Stimulated activated CD4-positive, alpha-beta T cell treated with anti-CD3 and anti-CD28 coated beads, TNF-alpha, amount 100 ng/mL, for 24 hours (primary cell): ENCODE results near the gene KRT7.

ENCODE experiments used
- DNase-seq, 3 experiments: peaks; one replicate each; pipeline ENCODE4 v3.0.0-alpha.2; 2020; ENCODE audit warnings: low read depth in 3 of 3

Gene KRT7

DNA sequence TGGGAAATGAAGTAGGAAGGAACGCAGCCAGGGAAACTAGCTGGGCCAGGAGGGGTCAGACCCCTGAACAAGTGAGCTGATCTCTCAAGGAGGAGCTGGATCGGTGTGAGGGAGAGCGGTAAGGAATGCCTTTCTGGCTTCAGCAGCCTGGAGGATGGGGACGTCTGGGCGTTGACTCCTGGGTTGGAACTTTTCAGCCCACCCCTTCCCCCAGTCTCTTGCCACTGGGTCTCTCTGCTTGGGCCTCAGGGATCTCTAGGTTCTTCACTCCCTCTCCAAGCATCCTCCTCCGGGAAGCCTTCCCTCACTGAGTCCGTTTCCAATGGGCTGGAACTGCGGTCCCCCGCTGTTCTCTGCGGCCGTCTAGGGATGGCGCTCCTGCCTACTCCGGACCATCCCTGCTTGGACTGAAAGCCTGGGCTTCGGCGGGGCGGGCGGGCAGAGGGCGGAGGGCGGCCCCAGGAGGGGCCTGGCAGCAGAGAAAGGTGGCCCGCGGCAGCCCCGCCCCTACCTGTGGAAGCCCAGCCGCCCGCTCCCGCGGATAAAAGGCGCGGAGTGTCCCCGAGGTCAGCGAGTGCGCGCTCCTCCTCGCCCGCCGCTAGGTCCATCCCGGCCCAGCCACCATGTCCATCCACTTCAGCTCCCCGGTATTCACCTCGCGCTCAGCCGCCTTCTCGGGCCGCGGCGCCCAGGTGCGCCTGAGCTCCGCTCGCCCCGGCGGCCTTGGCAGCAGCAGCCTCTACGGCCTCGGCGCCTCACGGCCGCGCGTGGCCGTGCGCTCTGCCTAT lies at the start of gene KRT7:
TSS of gene KRT7 (plus strand) at position 570 of the 788 bp plus-strand sequence. CDS start at position 624, 54 bp downstream.
- no peak for DNase-seq

DNA sequence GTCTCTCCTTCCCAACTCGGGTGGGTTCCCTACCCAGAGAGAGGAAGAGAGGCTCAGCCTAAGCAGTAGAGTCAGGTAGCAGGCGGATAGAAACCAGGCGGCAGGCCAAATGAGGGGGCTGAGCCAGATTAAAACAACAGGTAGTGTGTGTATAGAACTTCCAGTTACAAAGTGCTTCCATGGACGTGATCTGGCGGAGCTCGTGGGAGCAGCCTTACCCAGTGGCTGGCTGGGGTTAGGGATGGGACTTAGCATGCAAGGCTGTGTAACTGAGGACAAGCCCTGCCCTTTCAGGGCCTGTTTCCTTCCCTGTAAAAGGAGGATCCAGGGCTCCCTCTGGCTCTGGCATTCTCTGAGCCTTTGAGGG lies 49.5 kb upstream of the KRT7 start:
- DNase-seq, result no peak

DNA sequence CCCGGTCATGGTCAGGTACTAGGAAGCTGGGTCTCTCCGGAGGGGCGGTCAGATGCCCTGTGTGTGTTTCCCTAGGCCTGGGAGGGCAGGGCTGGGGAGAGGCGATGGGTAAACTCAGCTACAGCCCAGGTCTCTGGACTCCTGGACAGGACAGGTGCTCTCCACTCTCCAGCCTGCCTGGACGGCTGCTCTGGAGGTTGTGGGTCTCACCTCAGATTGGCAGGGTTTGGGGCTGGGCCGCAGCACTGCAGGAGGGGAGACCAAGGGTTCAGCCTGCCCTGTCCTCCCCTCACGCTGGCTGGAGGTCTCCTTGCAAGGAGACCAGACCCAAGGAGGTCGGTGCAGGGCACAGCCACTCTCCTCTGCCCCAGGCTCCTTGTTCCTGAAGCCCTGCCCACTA lies 49.1 kb upstream of the KRT7 start:
- no peak for DNase-seq

DNA sequence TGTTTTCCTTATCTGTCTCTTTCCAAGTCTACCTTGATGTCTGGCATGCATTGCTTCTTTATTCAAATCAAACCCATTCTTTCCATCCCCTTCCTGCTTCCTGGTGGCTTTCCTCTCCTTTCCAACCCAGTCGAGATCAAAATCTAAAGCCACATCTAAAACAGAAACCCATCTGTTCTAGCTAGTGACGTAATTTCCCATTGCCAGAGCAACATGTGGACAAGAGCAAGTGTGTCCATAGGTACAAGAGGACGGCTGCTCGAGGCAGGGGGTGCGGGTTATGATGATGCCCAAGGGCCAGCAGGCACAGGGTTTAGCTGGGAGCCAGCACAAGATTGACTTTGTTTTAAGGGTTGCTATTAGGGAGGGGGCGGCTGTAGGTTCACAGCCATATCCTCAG lies 48.2 kb upstream of the KRT7 start:
- no peak for DNase-seq

DNA sequence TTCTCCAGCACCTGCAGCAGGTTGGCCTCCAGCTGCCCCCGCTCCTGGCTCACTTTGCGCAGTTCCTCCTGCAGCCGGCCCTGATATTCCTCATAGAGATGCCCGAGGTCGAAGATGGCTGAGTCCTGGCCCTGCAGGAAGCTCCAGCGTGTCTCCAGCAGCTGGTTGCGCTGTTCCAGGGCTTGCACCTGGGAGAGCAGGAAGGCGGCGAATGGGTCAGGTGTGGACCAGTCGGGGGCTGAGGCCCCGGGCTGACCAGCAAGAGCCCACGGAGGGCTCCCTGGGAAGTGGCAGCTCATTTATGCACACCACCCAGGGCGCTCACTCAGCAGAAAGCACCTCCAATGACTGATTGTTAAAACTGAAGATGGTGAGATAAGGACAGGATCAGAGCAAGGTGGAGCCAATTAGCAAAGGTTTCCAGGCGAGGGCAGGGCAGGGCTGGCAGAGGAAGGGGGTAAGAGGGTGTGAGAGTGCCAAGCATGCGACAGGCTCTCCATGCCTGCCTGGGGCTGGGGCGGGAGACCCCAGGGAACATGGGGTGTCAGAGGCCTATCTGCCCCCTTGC lies 47.6 kb upstream of the KRT7 start:
- no peak for DNase-seq

DNA sequence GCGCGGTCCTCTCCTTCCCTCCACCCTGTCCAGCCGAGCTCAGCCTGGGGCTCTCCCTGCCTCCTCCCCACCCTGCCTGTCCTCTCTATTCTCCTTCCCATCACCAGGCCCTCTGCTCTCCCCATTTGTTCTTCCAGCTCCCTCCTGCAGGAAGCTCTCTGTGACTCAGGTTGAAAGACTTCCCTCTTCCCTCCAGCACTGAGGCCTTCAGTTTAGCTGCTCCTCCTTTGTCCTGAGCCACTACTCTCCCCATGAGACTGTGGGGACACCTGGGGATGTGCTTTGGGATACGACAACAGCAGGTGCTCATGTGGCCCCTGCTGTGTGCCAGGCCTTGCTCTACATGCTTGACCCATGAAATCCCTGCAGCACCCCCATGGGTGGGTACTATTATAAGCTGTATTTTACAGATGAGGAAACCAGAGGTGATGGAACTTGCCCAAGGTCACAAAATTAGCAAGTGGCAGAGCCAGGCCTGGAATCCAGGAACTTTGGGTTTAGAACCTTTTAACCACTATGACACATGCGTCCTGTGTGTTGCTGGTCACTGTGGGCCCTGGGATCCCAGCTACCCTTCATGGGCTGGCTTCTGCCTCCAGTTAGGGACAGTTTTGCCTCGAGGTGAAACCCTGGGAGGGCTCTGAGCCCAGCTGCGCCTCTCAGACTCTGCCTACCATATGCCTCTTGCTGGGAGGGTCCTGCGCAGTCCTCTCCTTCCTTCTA lies 46.8 kb upstream of the KRT7 start:
- DNase-seq, result no peak

DNA sequence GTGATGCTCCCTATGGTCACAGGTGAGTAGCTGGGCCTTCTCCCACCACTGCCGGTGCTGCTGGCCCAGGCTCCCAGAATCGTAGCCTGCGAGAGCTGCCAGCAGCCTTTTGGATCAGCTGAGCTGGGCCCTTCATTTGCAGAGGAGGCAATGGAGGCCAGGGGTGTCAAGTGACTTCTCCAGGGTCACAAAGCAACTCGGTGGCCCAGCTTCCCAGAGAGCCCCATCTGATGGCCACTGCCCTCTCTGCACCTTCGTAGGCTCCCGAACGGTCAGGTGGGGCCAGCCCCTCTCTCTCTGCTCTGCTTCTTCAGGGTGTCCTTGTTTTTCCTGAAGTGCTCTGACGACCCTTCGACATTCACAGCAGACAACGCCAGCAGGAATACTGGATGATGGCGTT lies 45.8 kb upstream of the KRT7 start:
- no peak for DNase-seq

DNA sequence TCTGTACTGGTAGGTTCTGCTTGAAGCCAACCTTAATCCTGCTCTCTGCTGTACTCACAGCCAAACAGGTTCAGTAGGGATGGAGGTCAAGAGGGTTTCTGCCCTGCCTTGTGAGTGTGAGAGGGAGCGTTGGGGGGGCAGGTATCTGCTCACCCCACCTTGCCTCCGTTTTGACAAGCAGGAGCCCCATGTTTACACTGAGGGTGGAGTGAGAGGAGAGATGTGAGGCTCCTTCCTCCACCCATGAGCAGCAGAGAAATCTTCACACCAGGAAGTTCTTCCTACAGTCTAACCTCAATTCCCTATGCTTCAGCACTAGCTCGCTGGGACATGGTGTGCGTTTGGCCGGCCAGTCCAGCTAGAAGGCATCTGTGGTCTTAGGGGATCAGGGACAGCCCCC lies 45.4 kb upstream of the KRT7 start:
- DNase-seq, result no peak

DNA sequence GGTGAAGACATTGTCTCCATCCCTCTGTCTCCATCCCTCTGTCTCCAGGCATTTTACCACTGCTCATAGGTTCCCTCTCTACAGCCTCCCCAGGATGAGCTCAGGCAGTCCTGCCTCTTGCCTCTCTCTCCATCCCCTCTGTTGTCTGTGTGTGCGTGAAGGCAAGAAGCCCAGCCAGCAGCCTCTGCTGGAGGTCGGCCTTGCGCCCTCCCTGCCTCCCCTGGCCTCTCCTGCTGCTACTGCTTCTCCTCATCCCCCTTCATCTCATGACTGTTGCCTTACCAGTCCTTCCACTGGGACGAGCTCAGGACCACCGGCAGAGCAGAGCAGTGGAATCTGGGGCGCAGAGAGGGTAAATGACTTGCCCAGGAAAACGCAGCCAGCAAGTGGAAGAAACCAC lies 44.4 kb upstream of the KRT7 start:
- no peak for DNase-seq

DNA sequence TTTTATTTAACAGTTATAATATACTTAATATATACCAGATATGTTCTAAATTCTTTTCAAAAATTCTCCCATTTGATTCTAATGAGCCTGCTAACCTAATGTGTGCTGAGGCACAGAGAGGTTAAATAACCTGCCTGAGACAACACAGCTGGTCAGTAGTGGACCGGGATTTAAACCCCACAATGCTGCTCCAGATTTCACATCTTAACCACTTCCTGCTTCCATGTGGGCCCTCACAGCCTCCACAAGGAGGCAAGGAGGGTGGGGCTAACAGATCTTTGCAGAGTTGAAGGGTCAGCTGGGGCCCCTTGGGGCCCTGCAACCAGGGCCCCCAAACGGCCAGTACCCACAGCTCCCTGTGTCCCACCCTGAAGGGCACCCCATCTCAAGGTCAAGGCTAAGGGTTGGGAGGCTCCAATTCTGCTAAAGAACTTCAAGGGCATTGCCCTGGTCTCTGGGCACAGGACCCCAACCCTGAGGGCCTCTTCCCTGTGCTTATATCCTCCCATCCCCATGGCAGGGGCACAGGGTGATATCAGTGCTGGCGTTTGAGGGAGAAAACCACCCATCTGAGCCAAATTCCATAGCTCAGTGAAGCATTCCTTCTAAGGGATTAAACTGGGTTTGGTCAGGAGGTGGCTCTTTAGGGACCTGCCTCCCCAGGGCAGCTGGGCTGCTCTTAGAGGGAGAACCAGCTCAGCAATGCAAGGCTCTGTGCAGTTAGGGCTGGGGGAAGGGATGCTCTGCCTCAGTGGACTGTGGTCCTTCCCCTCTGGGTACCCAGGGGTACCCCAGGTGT lies 43.5 kb upstream of the KRT7 start:
- DNase-seq, result no peak

DNA sequence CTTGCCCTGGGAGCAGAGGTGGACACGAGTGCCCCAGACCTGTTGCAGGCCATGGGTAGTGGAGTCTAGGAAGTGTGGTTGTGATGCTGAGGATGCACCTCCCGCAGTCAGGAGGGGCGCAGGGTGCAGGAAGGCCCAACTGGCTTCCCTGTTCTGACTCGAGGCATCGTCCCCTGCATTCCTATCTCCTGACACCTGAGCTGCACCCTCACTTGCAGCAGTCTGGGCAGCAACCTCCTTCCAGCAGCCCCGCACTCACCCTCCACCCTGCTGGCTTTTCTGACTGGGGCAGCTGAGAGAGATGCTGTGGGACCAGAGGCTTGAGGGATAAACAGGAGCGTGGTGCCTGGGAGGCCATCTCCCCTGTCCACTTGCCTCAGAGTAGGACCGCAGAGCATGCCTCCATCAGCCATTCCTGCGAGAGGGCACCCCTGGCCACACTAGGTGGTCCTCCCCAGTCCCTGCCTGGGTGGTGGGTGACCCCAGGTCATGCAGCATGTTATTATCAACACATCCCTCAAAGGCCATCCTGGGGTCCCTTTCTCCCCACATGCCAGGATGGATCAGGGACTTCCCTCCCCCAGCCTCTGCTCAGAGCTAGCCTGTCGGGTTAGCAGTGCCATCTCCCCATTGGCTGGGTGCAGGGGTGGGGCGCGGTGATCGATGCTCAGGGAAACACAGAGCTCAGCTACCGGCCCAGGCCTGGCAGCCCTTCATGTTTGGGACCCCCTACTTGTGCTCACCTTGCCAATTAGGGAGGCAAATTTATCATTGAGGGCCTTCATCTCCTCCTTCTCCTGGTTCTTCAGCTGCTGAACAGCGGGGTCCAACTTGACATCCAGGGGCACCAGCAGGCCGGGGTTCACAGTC lies 41.9 kb upstream of the KRT7 start:
- no peak for DNase-seq

DNA sequence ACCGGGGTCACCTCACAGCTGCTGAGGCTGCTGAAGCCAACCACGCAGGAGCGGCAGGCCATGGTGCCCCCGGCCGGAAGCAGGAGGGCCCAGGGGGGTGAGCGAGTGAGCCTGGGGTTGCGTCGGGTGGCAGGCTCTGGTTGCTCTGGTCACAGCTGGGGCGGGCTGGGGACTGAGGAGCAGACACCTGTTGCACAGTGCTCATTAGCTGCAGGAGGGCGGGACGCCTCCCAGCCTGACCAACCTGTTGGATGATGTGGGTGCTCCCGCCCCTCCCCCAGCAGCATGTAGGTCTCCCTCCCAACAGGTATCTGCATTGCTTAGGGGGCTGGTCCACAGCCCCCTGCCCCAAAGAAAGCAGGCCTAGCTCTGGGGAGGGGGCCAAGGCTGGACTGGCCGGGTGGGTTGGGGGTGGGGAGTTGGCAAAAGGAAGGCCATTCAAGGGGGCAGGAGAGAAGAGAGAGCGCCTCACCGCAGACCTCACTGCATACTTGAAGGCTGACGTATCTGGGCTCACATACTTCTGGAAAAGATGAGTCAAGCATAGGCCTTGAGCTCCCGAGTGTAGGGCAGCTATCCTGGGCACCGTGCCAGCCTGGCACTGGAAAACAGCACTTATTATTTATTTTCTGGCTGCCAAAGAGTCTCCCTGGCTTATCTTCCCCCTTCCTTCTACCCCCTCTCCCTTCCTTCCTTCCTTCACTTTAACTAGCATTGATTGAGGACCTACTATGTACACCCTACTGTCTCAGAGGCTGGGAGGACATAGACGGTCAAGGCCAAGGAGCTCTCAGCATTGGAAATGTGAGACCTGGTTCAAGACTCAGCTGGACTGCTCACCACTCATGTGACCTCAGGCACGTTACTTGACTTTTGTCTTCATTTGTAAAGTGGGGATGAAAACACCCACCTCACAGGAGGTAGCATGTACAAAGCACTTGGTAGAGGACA lies 40.9 kb upstream of the KRT7 start, which contains the start of gene KRT80:
TSS of gene KRT80 (minus strand) at position 174 of the 951 bp plus-strand sequence. CDS start at position 62, 112 bp downstream.
- peak in 1 of 3 experiments; percentile 19 for DNase-seq

DNA sequence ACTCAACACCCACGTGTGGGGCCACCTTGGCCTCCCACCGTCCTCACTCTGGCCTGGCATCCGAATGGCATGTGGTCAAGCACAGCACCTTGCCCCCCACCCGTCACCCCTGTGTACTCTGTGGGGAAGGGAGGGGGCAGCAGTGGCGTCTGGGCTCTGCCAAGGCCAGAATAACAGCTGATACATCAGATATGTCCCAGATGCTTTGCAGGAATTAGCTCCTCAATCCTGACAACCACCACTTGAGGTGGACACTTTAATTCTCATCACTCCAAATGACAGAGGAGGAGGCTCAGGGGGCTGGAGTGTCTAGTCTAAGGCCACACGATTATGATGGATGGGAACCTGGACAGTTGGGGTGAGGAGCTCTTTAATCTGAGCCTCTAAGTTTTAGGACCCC lies 39.5 kb upstream of the KRT7 start:
- no peak for DNase-seq

DNA sequence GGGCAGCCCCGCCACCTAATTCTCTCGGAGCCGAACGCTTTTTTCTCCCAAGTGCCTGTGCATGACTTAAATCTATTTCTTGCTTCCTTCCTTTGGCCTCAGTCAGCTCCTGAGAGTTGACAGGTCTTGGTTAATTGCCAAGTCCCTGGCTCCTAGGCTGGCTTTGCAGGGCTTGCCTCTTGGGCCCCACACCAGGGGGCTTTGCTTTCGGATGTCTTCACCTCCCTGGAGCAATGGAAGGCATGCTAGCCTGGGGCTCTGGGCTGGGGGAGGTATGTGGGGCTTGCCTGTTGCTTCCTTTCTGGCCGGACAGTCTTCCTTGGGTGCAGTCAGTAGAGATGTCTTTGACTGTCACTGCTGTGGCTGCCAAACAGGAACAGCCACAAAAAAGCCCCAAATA lies 39.1 kb upstream of the KRT7 start:
- no peak for DNase-seq

DNA sequence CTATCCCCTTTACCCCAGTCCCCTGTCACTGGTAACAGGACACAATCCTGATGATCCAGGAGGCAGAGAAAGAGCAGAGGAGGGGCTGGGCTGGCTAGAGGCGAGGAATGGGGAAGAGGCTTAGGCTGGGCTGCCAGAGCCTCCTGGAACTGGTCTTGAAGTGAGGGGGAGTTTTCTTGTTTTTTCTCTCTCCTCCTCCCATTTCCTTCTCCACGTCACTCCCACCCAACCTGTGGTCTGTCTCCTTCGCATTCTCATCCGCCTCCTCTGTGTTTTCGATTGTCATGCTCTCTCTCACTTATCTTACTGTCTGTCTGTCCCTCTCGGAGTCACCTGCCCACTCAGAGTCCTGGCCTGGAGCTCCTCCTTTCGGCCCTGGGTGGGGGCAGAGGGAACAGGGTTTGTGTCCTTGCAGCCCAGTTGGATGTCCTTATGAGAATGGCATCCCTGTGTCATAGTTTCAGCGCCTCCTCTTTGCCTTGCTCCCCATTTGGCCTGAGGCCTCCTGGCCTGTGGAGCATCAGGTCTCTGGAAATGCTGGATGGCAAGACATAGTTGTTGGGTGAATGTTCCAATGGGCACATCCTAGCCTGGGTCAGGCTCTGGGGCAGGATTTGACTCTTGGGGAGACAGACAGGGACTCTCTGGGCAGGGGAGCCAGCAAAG lies 37.8 kb upstream of the KRT7 start:
- DNase-seq, result no peak

DNA sequence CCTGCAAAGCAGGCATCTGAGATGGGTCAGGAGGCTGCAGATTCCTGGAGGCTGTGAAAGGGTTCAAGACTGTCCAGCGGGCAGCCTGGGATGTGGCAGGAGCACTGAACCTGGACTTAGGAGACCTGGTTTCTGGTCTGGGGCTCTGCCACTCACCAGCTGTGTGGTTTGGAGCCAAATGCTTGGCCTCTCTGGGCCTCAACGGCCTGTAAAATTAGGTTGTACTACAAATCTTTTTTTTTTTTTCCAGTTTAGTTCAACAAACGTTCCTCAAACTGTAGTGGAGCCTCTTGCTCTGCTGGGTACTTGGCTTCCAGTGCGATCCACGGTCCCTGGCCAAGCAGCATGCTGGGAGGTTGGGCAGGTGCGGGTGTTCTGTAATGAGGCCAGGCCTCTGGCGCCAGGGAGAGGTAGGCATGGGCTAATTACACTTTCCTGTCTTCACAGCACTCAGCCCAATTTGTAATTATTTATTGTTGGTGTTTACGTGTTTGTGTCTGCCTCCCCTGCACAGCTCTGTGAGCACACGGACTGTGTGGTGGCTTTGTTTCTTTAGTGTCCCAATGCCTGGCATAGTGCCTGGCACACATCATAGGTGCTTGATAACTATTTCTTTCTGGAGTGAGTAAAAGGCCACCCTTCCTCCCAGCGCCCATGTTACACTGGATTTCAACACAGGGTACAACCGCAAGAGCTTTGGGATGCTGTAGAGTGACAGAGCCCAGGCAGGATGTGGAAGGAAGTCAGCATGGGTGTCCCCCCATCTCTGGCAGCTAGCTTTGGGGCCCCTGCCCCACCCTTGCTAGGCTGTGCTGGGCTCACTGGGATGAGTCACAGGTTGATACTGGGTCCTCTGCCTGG lies 35.4 kb upstream of the KRT7 start:
- no peak for DNase-seq

DNA sequence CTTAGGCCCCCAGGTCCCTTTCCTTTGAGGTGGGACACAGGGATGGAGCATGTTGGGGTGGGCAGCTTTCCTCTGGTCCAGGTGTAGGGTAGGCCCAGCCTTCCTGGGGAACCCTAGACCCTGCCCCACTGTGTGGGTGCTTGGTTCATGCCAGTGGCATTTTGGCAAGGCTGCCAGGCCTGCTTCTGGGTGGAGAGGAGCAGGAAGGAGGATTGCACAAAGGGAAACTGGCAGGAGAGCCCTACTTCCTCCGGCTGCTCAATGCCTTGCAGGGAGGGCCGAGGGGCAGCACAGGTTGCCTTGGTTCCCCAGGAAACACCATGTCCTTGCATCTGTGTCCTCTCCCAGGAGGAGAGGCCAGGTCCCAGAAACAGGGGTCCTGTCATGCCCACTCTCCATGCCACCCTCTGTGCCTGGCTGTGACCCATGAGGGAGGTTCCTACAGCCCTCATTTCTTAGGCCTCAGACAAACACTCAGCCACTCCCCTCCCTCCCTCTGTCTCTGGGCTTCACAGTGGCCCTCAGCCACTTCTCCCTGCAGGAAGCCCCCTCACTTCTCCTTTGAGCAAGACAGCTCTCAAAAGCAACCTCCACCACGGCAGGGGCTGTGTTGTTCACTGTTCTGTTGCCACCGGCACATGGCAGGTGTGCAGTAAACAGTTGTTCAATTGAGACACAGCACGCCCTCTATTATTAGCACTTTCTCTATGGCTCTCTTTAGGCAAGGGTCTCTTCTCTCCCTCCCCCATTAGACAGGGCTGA lies 34.4 kb upstream of the KRT7 start:
- DNase-seq, result no peak
